Heart right ventricle (tissue), 16 donors: ENCODE results near the gene AANAT. TPM values are rescaled to one million over a fixed set of nuclear protein-coding genes. Genes with fewer than 3 reads are reported as not detected.
A peak's percentile ranks its signal among the peaks of the same experiment; 100 is the strongest.

Experiments
- ATAC-seq, 8 donors: fragments of 200-7000 bp; cut with Tn5 transposase; one replicate each; pipeline ENCODE4 v1.9.1; 2020; ENCODE audit warnings: mild to moderate bottlenecking in 8 of 8, moderate library complexity in 8 of 8, moderate number of reproducible peaks in 1 of 8
- DNase-seq, 2 donors: peaks; one replicate each; pipeline ENCODE4 v3.0.0-alpha.2; 2020
- H3K27ac ChIP-seq, 10 donors: fragments of 200-600 bp; sonication (generic) in 2 of 10; one replicate each; pipeline versions ENCODE4 v1.5.0 to v1.8.0; 2020 to 2022; ENCODE audit warnings: mild to moderate bottlenecking in 3 of 10
- H3K27me3 ChIP-seq, 7 donors: fragments of 200-600 bp; one replicate each; pipeline ENCODE4 v1.8.0; 2021 to 2022; ENCODE audit warnings: mild to moderate bottlenecking in 2 of 7
- H3K36me3 ChIP-seq, 9 donors: fragments of 200-600 bp; sonication (generic) in 1 of 9; one replicate each; pipeline versions ENCODE4 v1.5.0 to v1.8.0; 2020 to 2022; ENCODE audit warnings: mild to moderate bottlenecking in 2 of 9
- H3K4me1 ChIP-seq, 9 donors: fragments of 200-600 bp; sonication (generic) in 1 of 9; one replicate each; pipeline versions ENCODE4 v1.5.0 to v1.8.0; 2020 to 2022; ENCODE audit warnings: mild to moderate bottlenecking in 4 of 9
- H3K4me3 ChIP-seq, 10 donors: fragments of 200-600 bp; sonication (generic) in 2 of 10; one replicate each; pipeline versions ENCODE4 v1.5.0 to v1.8.0; 2020 to 2022; ENCODE audit warnings: mild to moderate bottlenecking in 7 of 10, moderate library complexity in 2 of 10
- H3K9me3 ChIP-seq, 11 donors: fragments of 200-600 bp in 10 of 11; sonication (generic) in 2 of 11; one replicate each; pipeline versions ENCODE4 v1.5.0 to v1.8.0; 2013 to 2022; ENCODE audit warnings: mild to moderate bottlenecking in 2 of 11, control low read depth in 1 of 11, moderate library complexity in 1 of 11
- WGBS, 2 donors: extraction: QIAGEN DNeasy Blood & Tissue Kit; methylation state at CpG; one replicate each; pipeline ENCODE4 v1.1.7; 2013; ENCODE audit warnings: inconsistent platforms in 1 of 2; 5-methylcytosine and 5-hydroxymethylcytosine counted together
- intact Hi-C, 10 donors: fragments of 100-400 bp; cut with DNase I; formaldehyde crosslinking; loops; one replicate each; pipeline versions ENCODE4 v1.11.1 to v1.14.2; 2022
- polyA plus RNA-seq, 2 donors: library from polyadenylated mRNA; stranded (reverse); fragments of 200-250 nt; gene quantifications; one replicate each; pipeline ENCODE4 v1.2.3, GENCODE V29; 2013
- total RNA-seq, 10 donors: library from RNA; stranded (reverse); fragmentation: NEBNext Ultra II Directional in 3 of 10; extraction: Animal tissue kit (Norgen Biotek cat#: 25700) in 3 of 10; gene quantifications; one replicate each; pipeline versions ENCODE4 v1.2.1 to v1.2.4, GENCODE V29; 2021 to 2023
- TF ChIP-seq, protein P1 (sequence below), 9 donors: fragments of 200-600 bp; sonication (generic) in 2 of 9; IDR thresholded peaks; one replicate each; pipeline versions ENCODE4 v1.5.0 to v1.8.0; 2021 to 2022; ENCODE audit warnings: antibody characterized with exemption in 9 of 9, mild to moderate bottlenecking in 5 of 9, moderate library complexity in 1 of 9
- donor health status: Arrhythmogenic right ventricular cardiomyopathy.
- donor health status: ischemic (EF 13 %, LVEDD 7.1; RV severe dilation, severe dysfunction).
- donor health status: healthy with polysubstance abuse.
- donor health status: DM: no; HTN: yes; CAD: no.
- donor health status: DM: no; HTN: no; CAD: no.
- donor health status: ischemic (EF 25% LVEDD 6.9; RV normal size, moderate dysfunction).
- donor health status: ischemic (EF 25% LVEDD 5.7; RV mildly dilated, moderate dysfunction).
- donor health status: healthy.
- donor health status: DM: yes; HTN: yes; CAD: no.
- donor health status: Ischemic cardiomyopathy.
- donor health status: ischemic (EF 35%, LVEDD 5.7; RV mildly dilated, moderate dysfunction).
- donor health status: nonischemic (EF 11% LVEDD 7.7; RV severe dilation, severe dysfunction).
- donor health status: DM: yes; HTN: yes; CAD: no.
- donor health status: PGD.
- donor health status: ischemic (EF 29% LVEDD 5.4; RV normal size, mild dysfunction).
- donor health status: nonischemic (EF 23%, LVEDD 6.1; RV moderate dilation, normal function).

The AANAT gene
- total and polyA plus RNA-seq, 12 donors, result 0.73 to 0.98 TPM; not detected in 10

DNA sequence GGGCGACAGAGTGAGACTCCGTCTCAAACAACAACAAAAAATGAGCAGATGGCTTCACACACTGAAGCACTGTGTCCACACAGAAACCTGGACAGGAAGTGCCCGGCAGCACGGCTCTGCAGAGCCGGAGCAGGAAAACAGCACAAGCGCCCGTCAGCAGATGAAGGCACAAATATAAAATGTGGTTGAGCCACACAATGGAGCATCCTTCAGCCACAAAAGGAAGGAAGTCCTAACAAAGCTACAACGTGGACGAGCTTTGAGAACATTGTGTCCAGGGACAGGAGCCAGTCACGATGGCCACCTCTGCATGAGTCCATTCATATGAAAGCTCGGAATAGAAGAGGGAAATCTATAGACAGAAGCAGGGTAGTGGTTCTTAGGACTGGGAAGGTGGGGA, 18.2 kb downstream of the AANAT start:
- Histone ChIP-seq H3K4me3 (no peak overlapping the region), H3K9me3 (no peaks in the 10 kb centered on the region), H3K36me3 (peaks cover 0 to 16% (median 0%) of the 10 kb centered on the region in 9 donors), H3K27ac (peak overlapping the region in 6 of 10 donors; percentile 21 to 76 (median 46)), H3K27me3 (no peaks in the 10 kb centered on the region), H3K4me1 (peaks cover 0 to 62% (median 7%) of the 10 kb centered on the region in 9 donors)
- ATAC-seq (peak; percentile 19 to 89 (median 64)), DNase-seq (no peak)
- TF ChIP-seq, protein P1, sequence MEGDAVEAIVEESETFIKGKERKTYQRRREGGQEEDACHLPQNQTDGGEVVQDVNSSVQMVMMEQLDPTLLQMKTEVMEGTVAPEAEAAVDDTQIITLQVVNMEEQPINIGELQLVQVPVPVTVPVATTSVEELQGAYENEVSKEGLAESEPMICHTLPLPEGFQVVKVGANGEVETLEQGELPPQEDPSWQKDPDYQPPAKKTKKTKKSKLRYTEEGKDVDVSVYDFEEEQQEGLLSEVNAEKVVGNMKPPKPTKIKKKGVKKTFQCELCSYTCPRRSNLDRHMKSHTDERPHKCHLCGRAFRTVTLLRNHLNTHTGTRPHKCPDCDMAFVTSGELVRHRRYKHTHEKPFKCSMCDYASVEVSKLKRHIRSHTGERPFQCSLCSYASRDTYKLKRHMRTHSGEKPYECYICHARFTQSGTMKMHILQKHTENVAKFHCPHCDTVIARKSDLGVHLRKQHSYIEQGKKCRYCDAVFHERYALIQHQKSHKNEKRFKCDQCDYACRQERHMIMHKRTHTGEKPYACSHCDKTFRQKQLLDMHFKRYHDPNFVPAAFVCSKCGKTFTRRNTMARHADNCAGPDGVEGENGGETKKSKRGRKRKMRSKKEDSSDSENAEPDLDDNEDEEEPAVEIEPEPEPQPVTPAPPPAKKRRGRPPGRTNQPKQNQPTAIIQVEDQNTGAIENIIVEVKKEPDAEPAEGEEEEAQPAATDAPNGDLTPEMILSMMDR (IDR thresholded peaks at IDR 0.05), result no peak
- WGBS, 2 donors, result 29 to 54% methylated on average over 11 of the region's 11 CpGs
- intact Hi-C loops, result loop anchor here in 1 of 10 donors (2.0 kb wide), 1 partner anchor 13 kb away; no protein-coding TSS in a partner anchor

DNA sequence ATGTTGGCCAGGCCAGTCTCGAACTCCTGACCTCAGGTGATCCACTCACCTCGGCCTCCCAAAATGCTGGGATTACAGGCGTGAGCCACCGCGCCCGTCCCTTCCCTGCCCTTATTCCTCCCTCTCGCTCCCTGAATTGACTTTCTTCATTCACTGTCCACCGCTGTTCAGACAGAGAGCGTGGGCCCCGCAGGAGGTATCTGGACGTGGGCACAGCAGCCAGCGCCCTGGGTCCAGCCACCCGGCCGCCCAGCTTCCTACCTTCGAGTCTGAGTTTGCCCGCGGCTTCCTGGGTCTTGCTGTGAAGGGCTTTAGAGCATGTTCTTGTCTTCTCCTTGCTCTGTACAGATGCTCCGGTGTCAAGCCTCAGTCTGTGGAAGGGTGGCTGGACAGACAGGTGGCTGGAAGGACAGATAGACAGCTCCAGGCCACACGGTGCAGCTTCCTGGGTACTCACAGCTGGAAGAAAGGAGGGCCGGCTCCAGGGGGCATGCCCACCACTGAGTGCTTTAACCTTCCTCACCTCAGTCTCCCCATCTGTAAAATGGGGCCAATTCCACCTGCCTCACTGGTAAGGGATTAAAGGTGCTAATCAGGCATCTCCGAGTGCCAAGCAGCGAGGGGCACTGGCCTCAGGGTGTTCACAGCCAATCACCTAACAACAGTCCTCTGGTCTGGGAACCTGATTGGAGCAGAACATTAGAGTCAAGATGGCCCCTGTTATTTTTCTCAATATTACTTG, 20.2 kb downstream of the AANAT start:
- H3K4me3 ChIP-seq, result no peak overlapping the region
- TF ChIP-seq, protein P1 (IDR thresholded peaks at IDR 0.05), result no peak
- no peak for DNase-seq
- WGBS, 2 donors, result 96 to 98% methylated on average over 22 of the region's 22 CpGs
- intact Hi-C loops, result no loop called here
- peaks cover 0 to 10% (median 0%) of the 10 kb centered on the region in 9 donors for H3K36me3 ChIP-seq
- no peaks in the 10 kb centered on the region for H3K9me3 ChIP-seq
- H3K4me1 ChIP-seq, result peaks cover 2 to 72% (median 27%) of the 10 kb centered on the region in 9 donors
- H3K27me3 ChIP-seq, result no peaks in the 10 kb centered on the region
- ATAC-seq, result no peak
- peak overlapping the region in 1 of 10 donors; percentile 26 for H3K27ac ChIP-seq

DNA sequence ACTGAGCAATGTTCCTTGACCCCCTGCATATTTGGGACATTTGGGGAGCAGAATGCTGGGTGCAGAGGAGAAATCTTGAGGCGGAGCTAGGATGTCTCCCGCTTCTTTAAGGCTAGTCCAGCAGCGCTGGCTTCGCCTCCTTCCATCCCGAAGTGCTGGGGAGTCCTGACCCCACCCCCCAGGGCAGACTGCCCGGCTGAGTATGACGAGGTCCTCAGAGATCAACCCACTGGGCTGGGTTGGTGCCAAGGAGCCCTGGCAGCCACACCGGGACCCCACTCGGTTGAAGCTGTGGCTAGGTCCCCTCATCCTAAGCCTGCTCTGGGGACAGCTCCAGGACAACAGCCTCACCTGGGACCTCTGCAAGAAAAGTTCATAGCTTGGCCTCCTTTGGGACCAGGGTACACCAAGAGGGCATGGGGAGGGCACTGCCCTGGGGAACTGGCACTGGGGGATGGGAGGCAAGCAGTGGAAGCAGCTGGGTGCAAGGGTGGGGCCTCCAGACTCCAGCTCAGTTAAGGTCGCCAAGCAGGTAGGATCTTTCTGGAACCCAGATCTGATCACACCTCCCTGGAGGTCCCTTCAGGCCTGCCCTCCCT, 22.8 kb downstream of the AANAT start:
- Histone ChIP-seq H3K4me1 (peaks cover 7 to 80% (median 35%) of the 10 kb centered on the region in 9 donors), H3K36me3 (peaks cover 0 to 10% (median 0%) of the 10 kb centered on the region in 9 donors), H3K4me3 (no peak overlapping the region), H3K9me3 (no peaks in the 10 kb centered on the region), H3K27ac (peak overlapping the region in 2 of 10 donors; percentile 81 to 96), H3K27me3 (no peaks in the 10 kb centered on the region)
- intact Hi-C loops, result no loop called here
- TF ChIP-seq, protein P1 (IDR thresholded peaks at IDR 0.05), result no peak
- DNase-seq, result peak in 1 of 2 donors; percentile 8
- no peak for ATAC-seq
- 79 to 82% methylated on average over 10 of the region's 10 CpGs for WGBS, 2 donors

DNA sequence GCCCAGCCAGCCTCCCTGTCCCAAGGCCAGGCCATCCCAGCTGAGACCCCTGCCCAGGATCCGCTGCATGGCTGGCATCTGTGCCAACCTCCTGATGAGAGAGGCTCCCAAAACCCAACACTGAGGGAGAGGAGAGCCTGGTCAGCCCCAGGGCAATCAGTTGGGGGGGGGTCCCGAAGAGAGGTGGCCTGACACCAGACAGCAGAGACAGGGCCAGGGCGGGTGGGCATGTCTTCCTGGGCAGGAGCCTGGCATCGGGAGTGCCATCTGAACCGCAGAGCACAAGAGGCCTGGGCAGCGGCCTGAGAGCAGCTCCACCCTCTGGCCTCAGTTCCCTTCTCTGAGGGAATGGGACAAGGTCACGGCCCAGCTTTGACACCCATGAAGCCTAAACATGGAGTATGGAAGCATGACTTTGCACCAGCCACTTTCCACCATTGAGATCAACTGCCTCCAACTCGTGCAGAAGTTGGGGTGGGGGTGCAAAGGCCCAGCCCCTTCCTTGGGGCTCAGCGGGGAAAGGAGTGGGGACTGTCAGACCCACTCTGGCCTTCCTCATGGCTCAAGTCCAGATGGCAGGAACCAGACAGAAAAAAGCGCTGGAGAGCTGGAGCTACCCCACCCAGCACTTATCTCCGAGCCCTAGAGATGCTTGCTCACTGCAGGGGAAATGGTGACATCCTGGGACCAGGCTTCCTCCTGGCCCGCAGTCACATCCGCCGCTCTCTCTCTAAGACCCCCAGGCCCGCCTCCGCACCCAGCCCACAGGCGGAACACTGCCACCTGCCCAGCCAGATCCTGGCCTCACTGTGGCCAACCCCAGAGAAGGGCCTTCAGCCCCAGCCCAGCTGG, 24.1 kb downstream of the AANAT start:
- 78 to 83% methylated on average over 17 of the region's 17 CpGs for WGBS, 2 donors

More for the DNA sequence above, 24.1 kb downstream of the AANAT start:
- Histone ChIP-seq H3K27me3 (no peaks in the 10 kb centered on the region), H3K9me3 (no peaks in the 10 kb centered on the region), H3K27ac (peak overlapping the region; percentile 53 to 96 (median 76)), H3K36me3 (peaks cover 0 to 10% (median 0%) of the 10 kb centered on the region in 9 donors), H3K4me1 (peaks cover 7 to 79% (median 40%) of the 10 kb centered on the region in 9 donors), H3K4me3 (peak overlapping the region in 1 of 10 donors; percentile 37)
- ATAC-seq (peak in 6 of 8 donors; percentile 10 to 43 (median 22)), DNase-seq (peak in 1 of 2 donors; percentile 32)
- TF ChIP-seq, protein P1 (IDR thresholded peaks at IDR 0.05), result no peak
- intact Hi-C loops, result no loop called here
